PFSK-1 (cell line): ENCODE data around the gene RBM5.

Experiments
- FOXP2 ChIP-seq: optimal IDR thresholded peaks from 2 replicates; pipeline ENCODE3; 2011; ENCODE audit warnings: borderline replicate concordance, control low read depth, inconsistent platforms; ENCODE audit not compliant: insufficient read depth; ENCODE audit errors: extremely low read length, extremely low read depth
- POLR2AphosphoS5 ChIP-seq: IDR thresholded peaks from 2 replicates; pipeline ENCODE4 v1.6.1; 2012; ENCODE audit warnings: low read depth, mild to moderate bottlenecking, control low read depth, low read length, moderate library complexity
- SIN3A ChIP-seq: IDR thresholded peaks from 2 replicates; pipeline ENCODE4 v1.6.1; 2012; ENCODE audit warnings: mild to moderate bottlenecking, low read length, moderate library complexity, borderline replicate concordance; ENCODE audit not compliant: insufficient read depth
- TAF1 ChIP-seq: IDR thresholded peaks from 2 replicates; pipeline ENCODE4 v1.6.1; 2012; ENCODE audit warnings: low read length, control low read depth, borderline replicate concordance; ENCODE audit not compliant: insufficient read depth
- TF ChIP-seq, protein P1 (sequence below), 2 experiments: IDR thresholded peaks; 2 replicates each; pipeline versions ENCODE4 v1.6.1 to v1.8.0; 2011 to 2012; ENCODE audit warnings: low read depth in 2 of 2, low read length in 2 of 2, control low read depth in 1 of 2, inconsistent platforms in 1 of 2, mild to moderate bottlenecking in 1 of 2, moderate library complexity in 1 of 2; ENCODE audit not compliant: insufficient read depth in 1 of 2

DNA sequence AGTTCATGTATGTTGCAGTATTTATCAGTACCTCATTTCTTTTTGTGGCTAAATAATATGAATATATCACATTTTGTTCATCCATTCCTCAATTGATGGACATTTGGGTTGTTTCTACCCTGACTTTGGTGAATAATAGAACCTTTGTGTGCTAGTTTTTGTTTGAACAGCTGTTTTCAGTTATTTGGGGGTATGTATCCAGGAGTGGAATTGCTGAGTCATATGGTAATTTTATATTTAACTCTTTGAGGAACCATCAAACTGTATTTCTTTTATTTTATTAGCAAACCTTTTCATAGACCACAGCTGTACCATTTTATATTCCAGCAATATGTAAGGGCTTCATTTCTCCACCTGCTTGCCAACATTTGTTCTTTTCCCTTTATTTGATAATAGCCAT is 38.4 kb upstream of the RBM5 start:
- TF ChIP-seq, protein P1, sequence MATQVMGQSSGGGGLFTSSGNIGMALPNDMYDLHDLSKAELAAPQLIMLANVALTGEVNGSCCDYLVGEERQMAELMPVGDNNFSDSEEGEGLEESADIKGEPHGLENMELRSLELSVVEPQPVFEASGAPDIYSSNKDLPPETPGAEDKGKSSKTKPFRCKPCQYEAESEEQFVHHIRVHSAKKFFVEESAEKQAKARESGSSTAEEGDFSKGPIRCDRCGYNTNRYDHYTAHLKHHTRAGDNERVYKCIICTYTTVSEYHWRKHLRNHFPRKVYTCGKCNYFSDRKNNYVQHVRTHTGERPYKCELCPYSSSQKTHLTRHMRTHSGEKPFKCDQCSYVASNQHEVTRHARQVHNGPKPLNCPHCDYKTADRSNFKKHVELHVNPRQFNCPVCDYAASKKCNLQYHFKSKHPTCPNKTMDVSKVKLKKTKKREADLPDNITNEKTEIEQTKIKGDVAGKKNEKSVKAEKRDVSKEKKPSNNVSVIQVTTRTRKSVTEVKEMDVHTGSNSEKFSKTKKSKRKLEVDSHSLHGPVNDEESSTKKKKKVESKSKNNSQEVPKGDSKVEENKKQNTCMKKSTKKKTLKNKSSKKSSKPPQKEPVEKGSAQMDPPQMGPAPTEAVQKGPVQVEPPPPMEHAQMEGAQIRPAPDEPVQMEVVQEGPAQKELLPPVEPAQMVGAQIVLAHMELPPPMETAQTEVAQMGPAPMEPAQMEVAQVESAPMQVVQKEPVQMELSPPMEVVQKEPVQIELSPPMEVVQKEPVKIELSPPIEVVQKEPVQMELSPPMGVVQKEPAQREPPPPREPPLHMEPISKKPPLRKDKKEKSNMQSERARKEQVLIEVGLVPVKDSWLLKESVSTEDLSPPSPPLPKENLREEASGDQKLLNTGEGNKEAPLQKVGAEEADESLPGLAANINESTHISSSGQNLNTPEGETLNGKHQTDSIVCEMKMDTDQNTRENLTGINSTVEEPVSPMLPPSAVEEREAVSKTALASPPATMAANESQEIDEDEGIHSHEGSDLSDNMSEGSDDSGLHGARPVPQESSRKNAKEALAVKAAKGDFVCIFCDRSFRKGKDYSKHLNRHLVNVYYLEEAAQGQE (IDR thresholded peaks at IDR 0.05; ENCODE audit: insufficient read depth in 1 of 2, low read depth in 2 of 2, low read length in 2 of 2) = no peak
- TF ChIP-seq SIN3A (no peak), POLR2AphosphoS5 (no peak), TAF1 (no peak), FOXP2 (no peak)
